Effector CD4-positive, alpha-beta T cell (primary cell): ENCODE results near the gene DNAJC24.

Experiments
- DNase-seq: peaks from one replicate; pipeline ENCODE4 v3.0.0-alpha.2; 2020

Gene DNAJC24

DNA sequence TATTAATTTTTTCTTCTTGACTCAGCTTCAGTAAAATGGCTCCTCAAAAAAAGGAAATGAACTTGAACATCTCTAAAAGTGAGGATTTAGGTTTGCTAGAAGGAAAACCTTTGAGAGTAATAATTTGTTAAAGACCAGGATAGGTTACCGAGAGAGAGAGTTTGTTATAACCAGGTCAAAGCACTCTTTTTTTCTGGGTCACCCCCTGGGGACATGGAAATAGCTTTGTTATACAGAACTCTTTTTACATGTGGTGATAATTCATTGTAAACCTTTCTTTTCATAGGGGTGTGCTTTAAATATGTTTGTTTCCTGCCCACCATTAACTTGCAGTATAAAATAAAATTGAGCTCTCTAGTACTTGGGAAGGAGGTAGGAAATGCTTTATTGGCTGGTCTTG is 47.7 kb downstream of the DNAJC24 start:
- no peak for DNase-seq

DNA sequence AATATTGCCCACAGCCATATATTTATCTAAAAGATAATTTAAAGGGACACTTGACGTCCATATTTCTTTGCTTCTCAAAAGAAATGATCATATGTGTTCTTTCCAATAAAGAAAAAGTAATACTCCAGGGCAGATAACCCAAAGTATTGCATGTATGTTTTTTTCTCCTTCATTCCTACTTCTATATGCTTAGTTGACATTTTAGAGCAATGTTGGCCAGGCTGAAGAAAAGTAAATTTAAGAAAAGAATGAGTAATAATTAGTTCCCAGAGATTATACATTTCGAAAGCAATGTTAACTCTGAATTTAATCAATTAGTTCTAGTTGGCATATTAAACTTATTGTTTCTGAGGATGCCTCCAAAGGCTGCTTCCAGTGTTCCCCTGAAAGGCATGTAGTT is 48.2 kb downstream of the DNAJC24 start:
- DNase-seq = no peak

DNA sequence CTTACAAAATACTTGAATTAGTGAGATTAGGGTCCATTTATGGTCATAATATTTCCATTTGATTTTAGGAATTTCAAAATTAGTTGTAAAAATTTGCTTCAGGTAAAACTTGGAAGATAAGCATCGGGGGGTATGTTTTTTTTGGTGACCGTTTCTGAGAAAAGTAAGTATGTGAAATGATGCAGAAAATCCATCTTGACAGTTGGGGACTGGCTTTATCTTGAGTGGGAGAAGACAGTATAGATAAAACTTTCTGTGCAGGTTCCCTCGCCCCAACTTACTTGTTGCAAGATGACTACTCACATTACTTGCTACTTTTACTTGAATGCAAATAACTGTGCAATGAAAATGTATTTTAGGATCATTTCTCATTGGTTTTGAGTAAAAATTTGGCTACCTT is 49.5 kb downstream of the DNAJC24 start:
- DNase-seq = no peak

DNA sequence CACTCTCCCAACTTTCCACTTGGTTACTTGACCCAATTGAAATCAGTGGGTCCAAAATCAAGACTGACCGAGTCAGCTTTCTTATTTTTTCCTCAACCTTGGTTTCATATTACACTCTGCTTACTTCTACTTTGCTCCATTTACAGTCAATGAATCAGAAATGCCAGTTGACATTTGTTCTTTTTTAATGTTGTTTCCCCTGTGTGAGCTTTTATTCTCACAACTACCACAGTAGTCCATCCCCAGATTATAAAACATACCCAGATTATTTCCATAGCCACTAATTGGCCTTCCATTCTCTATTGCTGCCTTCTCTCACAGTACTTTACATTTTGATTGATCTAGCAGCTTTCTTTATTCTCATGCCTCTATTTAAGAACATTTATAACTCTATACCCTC is 50.0 kb downstream of the DNAJC24 start:
- DNase-seq = no peak

DNA sequence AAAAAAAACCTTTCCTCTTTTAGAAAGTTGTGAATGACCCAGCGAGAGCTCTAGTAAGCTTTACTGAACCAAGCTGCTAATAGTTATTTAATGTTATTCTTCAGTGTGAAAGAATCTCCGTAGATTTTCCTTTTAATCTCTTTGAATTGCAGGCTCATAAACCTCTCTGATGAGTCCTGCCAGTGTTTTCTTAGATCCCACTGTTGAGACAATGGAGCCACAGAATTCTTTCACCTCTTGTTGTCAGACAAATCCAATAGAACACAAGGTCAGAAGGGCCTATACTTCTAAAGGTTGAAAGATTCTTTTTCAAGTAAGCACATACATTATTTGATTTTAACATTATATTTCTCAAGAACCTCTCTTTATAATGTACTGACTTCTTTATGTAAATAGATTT is 52.2 kb downstream of the DNAJC24 start:
- DNase-seq = no peak

DNA sequence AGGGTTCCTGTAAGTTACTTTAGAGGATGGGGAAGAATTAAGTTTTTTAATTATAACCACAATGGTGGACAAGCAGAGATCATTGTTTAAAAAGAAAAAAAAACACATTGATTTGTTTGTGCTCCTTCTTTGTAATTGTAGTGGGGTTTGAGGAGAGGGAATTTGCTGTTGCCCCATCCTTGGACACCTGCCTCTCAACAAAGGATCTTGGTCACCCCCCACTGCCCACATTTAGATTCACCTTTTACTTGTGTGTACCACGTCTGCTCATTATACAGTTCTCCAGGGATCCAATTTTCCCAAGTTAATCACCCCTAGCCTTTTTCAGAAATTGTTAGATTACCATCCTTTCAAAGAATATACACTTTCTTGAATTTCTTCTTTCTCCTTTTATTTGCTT is 53.0 kb downstream of the DNAJC24 start:
- no peak for DNase-seq

DNA sequence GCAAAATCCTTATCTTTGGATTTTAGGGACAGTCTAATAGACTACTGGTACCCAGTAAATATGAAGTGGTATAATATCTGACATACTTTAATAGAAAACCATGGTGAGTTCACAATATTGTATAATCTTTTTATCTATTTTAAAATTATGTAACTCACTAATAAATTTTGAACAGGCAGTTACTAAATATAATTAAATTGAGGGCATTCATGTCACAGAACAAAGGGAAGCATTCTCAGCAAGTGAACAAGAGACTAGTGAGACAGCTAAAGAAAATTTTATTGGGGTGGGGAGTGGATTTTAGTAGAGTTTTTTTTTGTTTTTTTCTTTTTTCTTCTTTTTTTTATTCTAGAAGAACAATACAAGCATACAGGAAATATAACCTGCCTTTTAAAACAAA is 55.0 kb downstream of the DNAJC24 start:
- no peak for DNase-seq

DNA sequence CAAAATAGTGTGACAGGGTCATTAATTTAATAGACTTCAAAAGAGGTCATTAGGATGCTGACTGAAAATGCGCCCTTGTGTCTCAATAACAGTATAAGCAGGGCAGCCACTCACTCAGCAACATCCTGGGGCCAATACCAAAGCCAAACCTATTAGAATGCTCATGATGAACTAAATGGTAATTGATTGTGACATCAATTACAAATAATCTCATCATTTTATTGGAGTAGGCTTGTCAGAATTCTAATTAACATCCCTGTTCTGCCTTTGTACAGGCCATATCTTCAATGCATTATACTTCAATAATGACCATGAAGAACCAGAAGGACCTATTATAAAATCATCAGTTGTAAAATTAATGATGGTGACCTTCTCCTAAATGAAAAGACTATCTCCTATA is 64.2 kb downstream of the DNAJC24 start:
- DNase-seq = no peak

DNA sequence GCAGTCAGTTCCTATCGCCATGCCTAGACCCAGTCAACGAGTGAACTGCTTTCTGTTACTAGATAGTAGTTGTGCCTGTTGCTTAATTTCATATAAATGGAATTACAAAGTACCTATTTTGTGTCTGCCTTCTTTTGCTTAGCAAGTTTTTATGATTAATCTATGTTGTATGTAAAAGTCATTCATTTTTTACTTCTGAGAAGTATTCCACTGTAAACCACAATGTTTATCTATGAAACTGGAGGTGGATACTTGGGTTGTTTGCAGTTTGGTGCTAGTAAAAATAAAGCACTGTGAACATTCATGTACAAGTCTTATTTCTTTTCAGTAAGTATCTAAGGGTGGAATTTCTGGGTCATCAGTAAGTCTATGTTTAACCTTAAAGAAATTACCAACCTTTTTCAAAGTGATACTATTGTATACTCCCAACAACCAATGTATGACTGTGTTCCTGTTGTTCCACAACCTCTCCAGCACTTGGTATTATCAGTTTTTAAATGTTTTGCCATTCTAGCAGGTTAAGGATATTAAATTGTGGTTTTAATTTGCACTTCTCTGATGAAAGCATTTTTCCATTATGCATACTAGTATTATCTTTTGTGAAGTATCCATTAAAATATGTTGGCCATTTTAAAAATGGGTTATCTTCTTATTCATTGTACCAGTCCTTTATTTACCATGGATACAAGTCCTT is 68.2 kb downstream of the DNAJC24 start:
- no peak for DNase-seq

DNA sequence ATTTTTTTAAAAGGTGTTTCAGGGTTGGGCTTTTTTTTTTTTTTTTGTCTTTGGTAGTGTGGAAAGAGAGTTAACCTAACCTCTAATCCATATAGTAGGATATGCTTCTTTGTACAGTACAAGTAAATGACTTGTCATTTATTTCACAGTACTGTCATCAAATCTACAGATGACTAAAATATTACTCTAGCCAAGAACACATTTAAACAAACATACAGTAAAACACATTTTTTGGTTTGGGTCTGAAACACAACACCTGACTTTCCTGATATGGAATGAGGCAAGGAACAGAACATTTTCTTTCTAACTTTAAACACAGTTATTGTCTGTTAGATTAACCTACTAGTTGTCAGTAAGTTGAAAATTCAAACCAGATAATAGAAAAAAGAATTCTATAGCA is 71.6 kb downstream of the DNAJC24 start:
- DNase-seq = no peak

DNA sequence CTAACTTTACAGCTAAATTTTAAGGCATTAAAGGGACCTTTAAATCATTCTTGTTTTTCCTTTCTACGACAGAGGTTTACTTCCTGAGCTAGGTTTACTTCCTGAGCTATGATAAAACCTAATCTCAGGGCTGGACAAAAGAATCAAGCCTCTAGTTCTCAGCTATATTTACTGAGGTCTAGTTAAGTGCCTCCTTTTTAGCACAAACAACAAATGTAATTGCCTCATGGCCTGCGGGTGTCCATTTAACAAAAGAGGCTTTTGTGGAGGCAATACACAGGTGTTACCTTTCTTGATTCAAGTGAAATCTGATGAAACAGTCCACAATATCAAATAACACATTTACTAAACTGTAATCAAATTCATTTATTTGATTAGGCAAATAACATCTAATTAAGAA is 72.4 kb downstream of the DNAJC24 start:
- no peak for DNase-seq

DNA sequence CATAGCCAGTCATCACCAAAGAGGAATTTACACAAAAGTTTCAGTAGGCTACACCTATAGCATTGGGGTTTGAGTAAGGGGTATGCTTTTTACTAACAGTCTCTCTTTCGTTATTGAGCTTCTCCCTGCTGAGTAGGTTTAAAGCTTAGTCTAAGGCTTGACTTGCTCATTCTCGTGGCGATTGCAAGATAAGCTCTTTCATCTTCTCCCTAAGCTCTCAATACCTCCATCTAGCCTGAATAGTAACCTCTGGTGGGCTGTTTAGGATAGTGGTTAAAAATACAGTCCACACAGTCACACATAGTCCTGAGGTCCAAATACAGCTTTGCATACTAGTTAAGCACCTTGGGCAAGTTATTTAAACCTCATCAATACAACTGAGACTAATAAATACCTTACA is 74.1 kb downstream of the DNAJC24 start:
- DNase-seq = no peak

DNA sequence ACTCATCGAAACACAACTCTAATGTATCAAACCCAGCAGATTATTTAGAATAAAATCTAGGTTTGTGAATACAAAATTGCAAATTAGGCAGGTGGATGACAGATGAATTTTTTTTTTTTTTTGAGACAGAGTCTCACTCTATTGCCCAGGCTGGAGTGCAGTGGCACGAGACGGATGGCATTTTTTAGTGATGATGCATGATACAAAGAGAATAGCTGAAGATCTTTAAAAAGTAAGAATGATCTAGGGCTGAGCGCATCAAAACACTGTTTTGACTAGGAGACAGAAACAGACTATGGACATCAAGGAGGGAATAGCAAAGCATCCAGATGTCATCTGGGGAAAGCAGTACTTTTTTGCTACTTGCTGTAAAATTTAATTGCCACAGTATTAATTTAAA is 76.0 kb downstream of the DNAJC24 start:
- DNase-seq = no peak

DNA sequence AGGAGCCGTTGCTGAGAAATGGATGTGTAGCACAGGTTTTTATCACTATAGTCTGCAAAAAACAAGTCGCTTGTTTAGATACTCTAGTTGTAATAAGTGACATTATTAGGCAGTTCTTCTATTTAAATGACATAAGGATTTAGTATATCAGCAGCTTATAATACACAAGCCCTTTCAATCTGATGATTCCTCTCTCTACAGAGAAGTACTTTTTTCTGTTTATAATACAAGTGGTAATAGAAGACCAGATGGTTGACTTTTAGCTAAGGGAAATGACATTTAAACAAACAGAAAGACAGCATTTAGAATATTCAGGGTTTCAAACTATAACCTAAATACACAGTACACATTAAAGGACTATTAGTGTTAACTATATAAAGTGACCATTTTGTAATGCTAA is 79.4 kb downstream of the DNAJC24 start:
- no peak for DNase-seq

DNA sequence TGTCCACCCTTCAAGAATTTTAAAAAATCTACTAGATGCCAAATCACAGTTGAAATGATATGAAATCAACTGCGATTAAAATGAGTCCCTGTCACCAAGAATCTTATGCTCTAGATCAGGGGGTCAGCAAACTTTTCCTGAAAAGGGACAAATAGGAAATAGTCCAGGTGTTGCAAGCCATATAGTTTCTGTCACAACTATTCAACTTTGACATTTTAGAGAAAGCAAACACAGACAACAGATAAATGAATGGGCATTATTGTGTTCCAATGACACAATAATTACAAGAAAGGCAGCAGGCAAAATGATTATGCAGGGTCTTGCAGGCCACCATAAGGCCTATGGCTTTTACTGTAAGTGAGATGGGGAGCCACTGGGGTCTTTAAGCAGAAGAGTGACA is 81.2 kb downstream of the DNAJC24 start:
- DNase-seq = no peak

DNA sequence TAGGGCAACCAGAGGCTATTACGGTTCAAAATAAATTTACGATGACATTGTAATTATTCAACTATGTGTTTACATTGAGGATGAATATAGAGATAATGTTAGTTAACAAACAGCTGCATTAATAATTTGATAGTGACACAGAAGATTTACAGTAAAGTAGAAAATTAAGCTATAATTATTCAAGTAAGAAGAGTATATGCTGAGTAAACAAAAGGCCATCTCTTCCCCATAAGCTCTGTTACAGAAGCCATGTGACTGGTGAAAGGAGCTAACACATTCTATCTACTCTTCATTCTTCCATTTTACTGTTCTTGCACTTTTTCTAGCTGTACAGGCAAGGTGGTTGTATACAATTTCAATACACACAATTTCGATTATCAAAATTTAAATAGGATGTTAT is 85.5 kb downstream of the DNAJC24 start:
- no peak for DNase-seq

DNA sequence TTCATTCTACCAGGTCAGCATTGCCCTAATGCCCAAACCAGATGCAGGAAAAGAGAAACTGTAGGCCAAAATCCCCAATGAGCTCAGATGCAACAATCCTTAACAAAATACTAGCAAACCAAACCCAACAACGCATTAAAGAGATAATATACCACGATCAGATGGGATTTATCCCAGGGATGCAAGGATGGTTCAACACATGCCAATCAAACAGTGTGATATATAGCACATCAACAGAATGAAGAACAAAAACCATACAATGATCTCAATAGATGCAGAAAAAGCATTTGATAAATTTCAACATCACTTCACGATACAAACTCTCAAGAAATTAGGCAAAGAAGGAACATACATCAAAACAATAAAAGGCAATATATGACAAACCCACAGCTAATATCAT is 94.8 kb downstream of the DNAJC24 start:
- DNase-seq = no peak

DNA sequence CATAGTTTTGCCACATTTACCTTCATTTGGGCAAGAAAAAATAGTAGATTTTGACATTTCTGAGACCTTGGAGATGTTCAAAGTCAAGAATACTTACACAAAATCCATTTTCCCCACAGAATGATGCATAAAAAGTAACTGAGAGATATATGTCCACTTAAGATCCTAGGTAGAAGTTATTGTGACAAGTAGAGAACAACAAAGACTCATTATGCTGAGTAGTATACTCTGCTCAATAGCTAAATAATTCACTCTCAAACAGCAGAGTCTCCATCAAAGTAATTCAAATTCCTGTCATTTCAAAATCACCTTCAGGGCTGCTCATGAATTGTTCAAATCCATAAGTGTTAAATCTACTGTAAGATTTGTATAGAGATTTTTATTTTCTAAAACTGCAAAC is 104.4 kb downstream of the DNAJC24 start:
- no peak for DNase-seq

DNA sequence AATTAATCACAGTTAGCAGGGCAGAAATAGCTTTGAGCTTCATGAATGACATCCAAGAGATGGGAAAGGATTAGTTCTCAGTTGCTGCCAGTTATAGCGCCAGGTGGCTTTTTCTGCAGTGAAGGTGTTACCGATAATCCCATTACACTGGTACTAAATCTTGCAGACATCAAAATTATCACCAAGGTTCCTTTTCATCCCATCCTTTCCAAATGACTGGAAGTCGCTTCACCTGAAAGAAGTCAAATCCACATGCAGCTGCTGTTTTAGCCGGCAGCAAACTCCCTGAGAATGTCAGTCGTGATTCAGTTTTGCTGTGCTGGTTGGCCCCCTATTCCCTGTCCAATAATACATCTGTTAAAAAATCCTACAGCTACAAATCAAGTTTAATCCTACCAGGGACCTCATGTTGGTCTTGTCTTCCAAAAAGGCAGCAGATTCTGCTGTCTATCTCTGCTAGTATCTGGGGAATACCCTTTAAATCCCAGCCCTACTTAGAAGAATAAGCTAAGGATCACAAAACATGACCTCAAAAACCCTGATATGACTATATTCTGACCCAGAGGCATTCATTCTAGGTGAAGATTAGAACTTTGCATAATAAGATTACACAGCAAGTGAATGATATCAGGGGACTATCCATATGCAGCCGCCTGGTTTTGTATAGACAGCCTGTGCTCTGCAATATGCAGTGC is 108.0 kb downstream of the DNAJC24 start:
- DNase-seq = no peak

DNA sequence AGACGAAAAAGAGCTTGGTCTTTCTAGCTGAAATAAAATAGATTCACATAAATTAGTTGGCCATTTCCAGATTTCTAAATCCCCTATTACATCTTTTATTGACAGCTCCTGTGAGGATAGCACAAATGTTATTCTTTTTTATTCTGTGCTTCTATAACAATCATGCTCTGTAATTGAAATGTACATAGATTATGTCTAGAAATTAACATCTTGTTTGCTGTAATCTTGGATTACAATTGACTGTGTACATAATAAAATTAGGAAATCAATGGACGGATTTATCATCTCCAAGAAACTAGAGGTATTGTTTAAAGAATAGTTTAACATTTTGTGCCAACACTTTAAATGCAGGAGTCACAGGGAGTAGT is 108.5 kb downstream of the DNAJC24 start:
- no peak for DNase-seq

DNA sequence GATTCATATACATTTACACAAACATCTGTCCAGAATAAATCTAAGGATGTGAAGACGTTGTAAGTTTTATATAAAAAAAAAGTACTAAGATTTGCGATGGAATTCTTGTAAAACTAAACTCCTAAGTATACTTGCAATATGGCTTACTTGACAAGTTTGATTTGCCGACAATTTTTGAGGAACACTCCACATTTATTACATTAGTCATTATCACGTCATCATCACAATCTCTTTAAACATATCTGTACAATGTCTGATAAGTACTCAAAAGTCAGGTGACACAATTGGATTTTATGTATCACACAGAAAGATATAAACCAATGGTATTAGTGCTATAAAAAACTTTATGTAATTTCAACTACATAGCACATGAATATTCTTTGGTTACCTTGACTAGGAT is 109.4 kb downstream of the DNAJC24 start:
- no peak for DNase-seq

DNA sequence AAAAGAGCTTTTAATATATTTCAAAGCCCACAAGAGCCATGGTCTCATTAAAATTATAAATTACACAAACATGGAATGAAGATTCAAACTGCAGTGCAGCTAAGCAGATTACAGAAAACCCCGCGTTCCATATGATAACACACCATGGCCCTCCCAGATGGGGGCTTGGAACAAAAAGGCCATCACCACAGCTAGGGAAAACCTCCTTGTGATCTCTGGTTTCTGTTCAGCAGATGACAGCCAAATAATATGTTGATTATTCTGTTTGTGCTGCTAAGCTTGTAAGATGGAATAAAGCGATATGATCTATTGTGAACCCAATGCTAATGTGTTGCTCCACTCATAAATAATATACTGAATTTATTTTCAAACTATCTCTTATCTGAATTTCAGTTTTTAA is 111.3 kb downstream of the DNAJC24 start:
- no peak for DNase-seq
